Astrocyte of the cerebellum (primary cell): Measurements from ENCODE around the gene MYO7B.

ENCODE experiments used
- DNase-seq: peaks from one replicate; pipeline ENCODE4 v3.0.0-alpha.2; 2011; ENCODE audit warnings: low read depth
- H3K4me3 ChIP-seq: 2 replicates; pipeline ENCODE4 v1.5.1; 2011; ENCODE audit warnings: mild to moderate bottlenecking, low read depth, low read length, moderate library complexity
- in situ Hi-C: cut with HindIII; loops from 2 replicates; pipeline ENCODE4 v1.10.0; 2017; ENCODE audit warnings: low sequenced_read_pairs
- TF ChIP-seq, protein P1 (sequence below): IDR thresholded peaks from 2 replicates; pipeline ENCODE4 v1.5.1; 2012; ENCODE audit warnings: low read length, low read depth, moderate library complexity, mild to moderate bottlenecking; ENCODE audit errors: missing control alignments

The MYO7B gene

GRCh38 chr2:127681976-127682857 lies 146.7 kb downstream of the MYO7B start:
- TF ChIP-seq, protein P1, sequence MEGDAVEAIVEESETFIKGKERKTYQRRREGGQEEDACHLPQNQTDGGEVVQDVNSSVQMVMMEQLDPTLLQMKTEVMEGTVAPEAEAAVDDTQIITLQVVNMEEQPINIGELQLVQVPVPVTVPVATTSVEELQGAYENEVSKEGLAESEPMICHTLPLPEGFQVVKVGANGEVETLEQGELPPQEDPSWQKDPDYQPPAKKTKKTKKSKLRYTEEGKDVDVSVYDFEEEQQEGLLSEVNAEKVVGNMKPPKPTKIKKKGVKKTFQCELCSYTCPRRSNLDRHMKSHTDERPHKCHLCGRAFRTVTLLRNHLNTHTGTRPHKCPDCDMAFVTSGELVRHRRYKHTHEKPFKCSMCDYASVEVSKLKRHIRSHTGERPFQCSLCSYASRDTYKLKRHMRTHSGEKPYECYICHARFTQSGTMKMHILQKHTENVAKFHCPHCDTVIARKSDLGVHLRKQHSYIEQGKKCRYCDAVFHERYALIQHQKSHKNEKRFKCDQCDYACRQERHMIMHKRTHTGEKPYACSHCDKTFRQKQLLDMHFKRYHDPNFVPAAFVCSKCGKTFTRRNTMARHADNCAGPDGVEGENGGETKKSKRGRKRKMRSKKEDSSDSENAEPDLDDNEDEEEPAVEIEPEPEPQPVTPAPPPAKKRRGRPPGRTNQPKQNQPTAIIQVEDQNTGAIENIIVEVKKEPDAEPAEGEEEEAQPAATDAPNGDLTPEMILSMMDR = no peak
- H3K4me3 ChIP-seq = no peak overlapping the region
- no peak for DNase-seq
- in situ Hi-C loops = no loop called here

DNA sequence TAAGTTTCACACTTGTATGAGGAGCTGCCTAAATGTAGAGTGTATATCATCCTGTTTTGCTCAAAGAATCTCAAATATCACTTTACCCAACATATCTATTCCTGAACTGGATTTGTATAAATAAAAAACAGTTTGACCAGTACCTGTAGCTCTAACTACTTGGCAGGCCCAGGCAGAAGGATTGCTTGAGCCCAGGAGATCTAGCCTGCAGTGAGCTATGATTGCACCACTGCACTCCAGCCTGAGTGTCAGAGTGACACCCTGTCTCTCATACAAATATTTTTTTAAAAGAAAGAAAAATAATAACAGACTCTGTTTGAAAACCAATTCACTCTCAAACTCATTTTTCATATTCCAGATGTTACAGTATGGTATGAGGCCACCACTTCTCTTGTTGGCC lies 147.6 kb downstream of the MYO7B start:
- H3K4me3 ChIP-seq = no peak overlapping the region
- DNase-seq = no peak
- TF ChIP-seq, protein P1 = no peak
- in situ Hi-C loops = no loop called here

DNA sequence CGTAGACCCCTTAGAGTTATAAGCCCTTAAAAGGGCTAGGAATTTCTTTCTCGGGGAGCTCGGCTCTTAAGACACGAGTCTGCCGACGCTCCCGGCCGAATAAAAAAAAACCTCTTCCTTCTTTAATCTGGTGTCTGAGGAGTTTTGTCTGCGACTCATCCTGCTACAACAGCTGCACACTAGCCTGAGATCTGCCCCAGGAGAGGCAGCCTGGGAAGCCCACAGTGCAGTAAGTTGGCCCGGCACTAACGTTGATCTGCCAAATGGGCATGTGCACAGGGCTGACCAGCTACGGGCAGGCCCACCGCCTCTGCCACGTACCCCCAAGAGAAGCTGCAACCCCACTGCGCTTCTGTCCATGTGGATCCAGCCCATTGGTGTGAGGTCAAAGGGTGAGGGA lies 148.3 kb downstream of the MYO7B start:
- TF ChIP-seq, protein P1 = no peak
- no peak for DNase-seq
- H3K4me3 ChIP-seq = no peak overlapping the region
- in situ Hi-C loops = no loop called here

DNA sequence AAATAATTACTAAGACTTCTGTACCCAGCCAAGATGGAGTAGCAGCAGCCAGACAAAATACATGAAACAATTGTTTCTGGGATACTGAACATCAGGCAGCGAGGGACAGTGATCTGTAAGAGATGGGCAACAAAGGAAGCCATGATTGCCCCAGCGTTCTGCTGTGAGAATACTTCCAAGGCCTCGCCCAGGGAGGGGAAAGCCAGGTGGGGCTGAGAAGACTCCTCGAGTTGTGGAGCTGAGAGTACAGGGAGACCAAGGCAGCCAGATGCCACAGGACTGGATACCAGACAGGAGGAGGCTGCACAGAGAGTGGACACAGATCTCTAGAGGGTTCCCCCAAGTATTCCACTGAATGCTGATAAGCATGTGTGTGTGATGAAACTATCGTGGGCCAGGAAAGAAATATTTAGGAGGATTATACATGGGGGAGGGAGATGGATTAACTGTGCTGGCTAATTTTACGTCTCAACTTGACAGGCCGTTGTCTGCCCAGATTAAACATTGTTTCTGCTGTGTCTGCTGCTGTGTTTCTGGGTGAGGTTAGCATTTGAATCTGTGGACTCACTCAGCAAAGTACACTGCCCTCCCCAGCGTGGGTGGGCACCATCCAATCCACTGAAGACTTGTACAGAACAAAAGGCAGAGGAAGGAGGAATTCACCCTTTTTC lies 150.1 kb downstream of the MYO7B start:
- no peak for DNase-seq
- TF ChIP-seq, protein P1 = no peak
- in situ Hi-C loops = no loop called here

More for the DNA sequence above, 150.1 kb downstream of the MYO7B start:
- H3K4me3 ChIP-seq = no peak overlapping the region
